Measurements from ENCODE around the gene CARD9. TPM values are rescaled to one million over a fixed set of nuclear protein-coding genes. Genes with fewer than 3 reads are reported as not detected.

CARD9 gene
- total and polyA plus RNA-seq, 2 of the 4 experiments (the other 2 are of a cell fraction): 0.36 to 1.9 TPM

DNA sequence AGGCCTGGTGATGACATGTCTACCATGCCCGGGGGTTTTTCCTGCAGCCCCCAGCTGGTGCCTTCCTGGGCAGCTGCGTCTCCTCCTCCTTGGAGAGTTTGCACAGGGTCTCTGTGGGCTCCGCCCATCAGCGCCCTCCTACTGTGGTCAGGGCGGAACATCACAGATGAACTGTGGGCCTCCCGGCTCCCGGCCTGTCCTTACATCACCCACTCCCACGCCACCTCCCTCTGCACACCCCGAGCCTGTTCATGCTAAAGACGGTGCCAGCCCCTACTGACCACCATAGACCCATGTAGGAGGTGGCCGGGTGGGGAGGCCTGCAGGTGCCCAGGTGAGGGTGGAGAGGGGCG, 33.5 kb downstream of the CARD9 start:
- CTCF ChIA-PET: no interaction called here
- no peak overlapping the region for H2AK9ac ChIP-seq (replicated peaks; ENCODE audit: low read depth, low read length, poor library complexity)
- no peak overlapping the region for H3K4ac ChIP-seq (ENCODE audit: low read depth, low read length)
- dilution Hi-C loops (cut with HindIII; ENCODE audit: low sequenced_read_pairs, unreplicated experiment): no loop called here
- peaks cover 21% of the 10 kb centered on the region for H3K4me1 ChIP-seq (ENCODE audit: control insufficient read depth, insufficient read depth, low read length)
- no peak overlapping the region for H3K9ac ChIP-seq (ENCODE audit: low read depth, low read length)
- ATAC-seq (ENCODE audit: low read depth) (no peak), DNase-seq (no peak)
- peaks cover 78% of the 10 kb centered on the region for H4K20me1 ChIP-seq (ENCODE audit: insufficient read depth, low read length)
- peaks cover 80% of the 10 kb centered on the region for H3K36me3 ChIP-seq (ENCODE audit: control insufficient read depth, insufficient read depth, low read length)
- H3K79me1 ChIP-seq (ENCODE audit: low read depth in 1 of 2, low read length in 2 of 2): peaks cover 16 to 75% of the 10 kb centered on the region in 2 experiments
- no peak overlapping the region for H2BK5ac ChIP-seq (ENCODE audit: low read depth, low read length, poor library complexity, severe bottlenecking)
- H2BK20ac ChIP-seq (ENCODE audit: low read depth, low read length): no peak overlapping the region
- H3K27me3 ChIP-seq (ENCODE audit: control insufficient read depth, insufficient read depth, low read length): no peaks in the 10 kb centered on the region
- H4K91ac ChIP-seq (ENCODE audit: insufficient read depth, low read depth, low read length): no peak overlapping the region
- no peaks in the 10 kb centered on the region for H3K9me3 ChIP-seq (ENCODE audit: control insufficient read depth, insufficient read depth, low read length)
- no peak overlapping the region for H4K5ac ChIP-seq (ENCODE audit: low read depth, low read length)
- no peak overlapping the region for H3K27ac ChIP-seq (ENCODE audit: insufficient read depth, low read length)
- TF ChIP-seq MXI1 (IDR thresholded peaks at IDR 0.05; ENCODE audit: borderline replicate concordance, low read depth, low read length): no peak
- no peak for TF ChIP-seq FOS (IDR thresholded peaks at IDR 0.05; ENCODE audit: low read depth, low read length)
- no peak for TF ChIP-seq RAD21 (IDR thresholded peaks at IDR 0.05; ENCODE audit: low read length)
- TF ChIP-seq SMC3 (IDR thresholded peaks at IDR 0.05; ENCODE audit: low read depth, low read length): no peak
- TF ChIP-seq RFX5 (IDR thresholded peaks at IDR 0.05; ENCODE audit: low read depth, low read length): no peak
- TF ChIP-seq, protein P1, sequence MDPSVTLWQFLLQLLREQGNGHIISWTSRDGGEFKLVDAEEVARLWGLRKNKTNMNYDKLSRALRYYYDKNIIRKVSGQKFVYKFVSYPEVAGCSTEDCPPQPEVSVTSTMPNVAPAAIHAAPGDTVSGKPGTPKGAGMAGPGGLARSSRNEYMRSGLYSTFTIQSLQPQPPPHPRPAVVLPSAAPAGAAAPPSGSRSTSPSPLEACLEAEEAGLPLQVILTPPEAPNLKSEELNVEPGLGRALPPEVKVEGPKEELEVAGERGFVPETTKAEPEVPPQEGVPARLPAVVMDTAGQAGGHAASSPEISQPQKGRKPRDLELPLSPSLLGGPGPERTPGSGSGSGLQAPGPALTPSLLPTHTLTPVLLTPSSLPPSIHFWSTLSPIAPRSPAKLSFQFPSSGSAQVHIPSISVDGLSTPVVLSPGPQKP (IDR thresholded peaks at IDR 0.05; ENCODE audit: borderline replicate concordance, low read depth, low read length): no peak
- TF ChIP-seq CHD1 (IDR thresholded peaks at IDR 0.05; ENCODE audit: low read depth, low read length): no peak
- TF ChIP-seq, protein P2, sequence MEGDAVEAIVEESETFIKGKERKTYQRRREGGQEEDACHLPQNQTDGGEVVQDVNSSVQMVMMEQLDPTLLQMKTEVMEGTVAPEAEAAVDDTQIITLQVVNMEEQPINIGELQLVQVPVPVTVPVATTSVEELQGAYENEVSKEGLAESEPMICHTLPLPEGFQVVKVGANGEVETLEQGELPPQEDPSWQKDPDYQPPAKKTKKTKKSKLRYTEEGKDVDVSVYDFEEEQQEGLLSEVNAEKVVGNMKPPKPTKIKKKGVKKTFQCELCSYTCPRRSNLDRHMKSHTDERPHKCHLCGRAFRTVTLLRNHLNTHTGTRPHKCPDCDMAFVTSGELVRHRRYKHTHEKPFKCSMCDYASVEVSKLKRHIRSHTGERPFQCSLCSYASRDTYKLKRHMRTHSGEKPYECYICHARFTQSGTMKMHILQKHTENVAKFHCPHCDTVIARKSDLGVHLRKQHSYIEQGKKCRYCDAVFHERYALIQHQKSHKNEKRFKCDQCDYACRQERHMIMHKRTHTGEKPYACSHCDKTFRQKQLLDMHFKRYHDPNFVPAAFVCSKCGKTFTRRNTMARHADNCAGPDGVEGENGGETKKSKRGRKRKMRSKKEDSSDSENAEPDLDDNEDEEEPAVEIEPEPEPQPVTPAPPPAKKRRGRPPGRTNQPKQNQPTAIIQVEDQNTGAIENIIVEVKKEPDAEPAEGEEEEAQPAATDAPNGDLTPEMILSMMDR (conservative IDR thresholded peaks at IDR 0.05; ENCODE audit: low read depth, low read length): no peak
- TF ChIP-seq BHLHE40 (IDR thresholded peaks at IDR 0.05; ENCODE audit: low read depth, low read length): no peak
- no peak for TF ChIP-seq CEBPB (IDR thresholded peaks at IDR 0.05; ENCODE audit: low read depth, low read length)
- no peak for TF ChIP-seq NFE2L2 (IDR thresholded peaks at IDR 0.05; ENCODE audit: low read depth, low read length)
- TF ChIP-seq RCOR1 (IDR thresholded peaks at IDR 0.05; ENCODE audit: insufficient replicate concordance, low read length): no peak
- no peak for TF ChIP-seq POLR2A (IDR thresholded peaks at IDR 0.05; ENCODE audit: low read depth, low read length)
- TF ChIP-seq, protein P3, sequence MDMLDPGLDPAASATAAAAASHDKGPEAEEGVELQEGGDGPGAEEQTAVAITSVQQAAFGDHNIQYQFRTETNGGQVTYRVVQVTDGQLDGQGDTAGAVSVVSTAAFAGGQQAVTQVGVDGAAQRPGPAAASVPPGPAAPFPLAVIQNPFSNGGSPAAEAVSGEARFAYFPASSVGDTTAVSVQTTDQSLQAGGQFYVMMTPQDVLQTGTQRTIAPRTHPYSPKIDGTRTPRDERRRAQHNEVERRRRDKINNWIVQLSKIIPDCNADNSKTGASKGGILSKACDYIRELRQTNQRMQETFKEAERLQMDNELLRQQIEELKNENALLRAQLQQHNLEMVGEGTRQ (IDR thresholded peaks at IDR 0.05; ENCODE audit: low read depth, low read length): no peak
- TF ChIP-seq MAFK (IDR thresholded peaks at IDR 0.05; ENCODE audit: low read depth, low read length): no peak
- TF ChIP-seq MAZ (IDR thresholded peaks at IDR 0.05; ENCODE audit: borderline replicate concordance, low read depth, low read length): no peak
- H3K4me2 ChIP-seq (ENCODE audit: low read depth, low read length): no peak overlapping the region
- POLR2A ChIA-PET (ENCODE audit: unreplicated experiment): no interaction called here
- peaks cover 7% of the 10 kb centered on the region for H3K9me1 ChIP-seq (ENCODE audit: insufficient read depth, low read length)
- no TSS peak for BruUV-seq (replicated peaks)
- no peak overlapping the region for H3K23ac ChIP-seq (ENCODE audit: low read depth, low read length)
- H2AFZ ChIP-seq (replicated peaks; ENCODE audit: low read length, poor library complexity): no peak overlapping the region
- no peak overlapping the region for H2AK5ac ChIP-seq (ENCODE audit: low read depth, low read length)
- H3K18ac ChIP-seq (ENCODE audit: low read depth, low read length): no peak overlapping the region
- no peak overlapping the region for H3K14ac ChIP-seq (replicated peaks; ENCODE audit: low read depth, low read length)
- intact Hi-C loops (cut with micrococcal nuclease): loop anchor here (1.0 kb wide), 1 partner anchor 28 kb away; no protein-coding TSS in a partner anchor
- 71% methylated on average over 2 of the region's 12 CpGs; no CpG with 5 or more reads in 1 of the 2 experiments for WGBS, 2 experiments (ENCODE audit: extremely low coverage in 2 of 2, insufficient read length in 1 of 2)
- no peak overlapping the region for H3K4me3 ChIP-seq (ENCODE audit: insufficient read depth, low read depth, low read length)
- H4K8ac ChIP-seq (ENCODE audit: low read depth in 2 of 2, low read length in 2 of 2): no peak overlapping the region
- no peak overlapping the region for H3K56ac ChIP-seq (ENCODE audit: extremely low read depth, insufficient read depth, low read length)
- in situ Hi-C loops (cut with MboI; ENCODE audit: low sequenced_read_pairs): no loop called here
- H2BK15ac ChIP-seq (ENCODE audit: low read depth, low read length): no peak overlapping the region
- no peak overlapping the region for H2BK120ac ChIP-seq (ENCODE audit: low read depth, low read length)

All from IMR-90 (cell line).